HepG2 (cell line): ENCODE measurements around the gene SRGAP3. TPM values are rescaled to one million over a fixed set of nuclear protein-coding genes. Genes with fewer than 3 reads are reported as not detected.

Source experiments
- ATAC-seq: fragments of 200-7000 bp; cut with Tn5 transposase; 3 replicates; pipeline ENCODE4 v1.9.1; 2020; ENCODE audit warnings: mild to moderate bottlenecking, moderate library complexity
- BruUV-seq: library from RNA; stranded (reverse); fragments of 400-500 nt; replicated peaks from 2 replicates; lab custom pipeline; 2021; lab: Mats Ljungman, UMichigan
- CTCF ChIA-PET: fragments of 300-600 bp; formaldehyde crosslinking; extraction: SDS; loops from one replicate; lab custom pipeline; 2021; ENCODE audit warnings: low total read pairs, inconsistent platforms, low intra/inter-chr PET ratio; lab: Yijun Ruan, JAX
- POLR2A ChIA-PET: fragments of 350-600 bp; sonication (Branson Sonifier 250); formaldehyde crosslinking; loops from one replicate; lab custom pipeline; 2020; ENCODE audit warnings: antibody characterized with exemption, inconsistent platforms; lab: Yijun Ruan, JAX
- DNase-seq: peaks from one replicate; pipeline ENCODE4 v3.0.0-alpha.2; 2015; ENCODE audit warnings: low spot score
- FAIRE-seq: peaks from 3 replicates; lab custom pipeline; 2011; peaks lifted over from hg19 to GRCh38; lab: Jason Lieb, UNC
- H2AFZ ChIP-seq: one replicate; pipeline ENCODE4 v1.6.1; 2011; ENCODE audit warnings: low read length, inconsistent platforms
- H3K27ac ChIP-seq: fragments of 300-600 bp; 3 replicates; pipeline ENCODE4 v1.8.0; 2011; ENCODE audit warnings: mixed run types, mild to moderate bottlenecking, mixed read lengths, low read length, inconsistent platforms; ENCODE audit not compliant: insufficient read depth; ENCODE audit errors: extremely low read length
- H3K27me3 ChIP-seq, 2 experiments: fragments of 200-600 bp in 1 of 2; 2 replicates in 1 of 2; 3 replicates in 1 of 2; pipeline versions ENCODE4 v1.6.0 to v1.8.0; 2011; ENCODE audit warnings: low read length in 2 of 2, mild to moderate bottlenecking in 2 of 2, moderate library complexity in 2 of 2, inconsistent platforms in 1 of 2; ENCODE audit not compliant: insufficient read depth in 2 of 2, control insufficient read depth in 1 of 2
- H3K36me3 ChIP-seq, 2 experiments: fragments of 200-600 bp in 1 of 2; replicated peaks in 1 of 2; 2 replicates in 1 of 2; 3 replicates in 1 of 2; pipeline versions ENCODE4 v1.5.1 to v1.8.0; 2011; ENCODE audit warnings: low read length in 2 of 2, inconsistent platforms in 1 of 2; ENCODE audit not compliant: insufficient read depth in 2 of 2, control insufficient read depth in 1 of 2
- H3K4me1 ChIP-seq: 2 replicates; pipeline ENCODE4 v1.5.1; 2012; ENCODE audit warnings: low read length, inconsistent platforms; ENCODE audit not compliant: insufficient read depth
- H3K4me2 ChIP-seq: 2 replicates; pipeline ENCODE4 v1.6.0; 2011; ENCODE audit warnings: low read depth, low read length, inconsistent platforms
- H3K4me3 ChIP-seq, 3 experiments: fragments of 200-600 bp in 1 of 3; sonication (generic), shearing (Covaris generic) in 1 of 3; replicated peaks in 1 of 3; 2 replicates each; pipeline ENCODE4 v1.5.1; 2011 to 2016; ENCODE audit warnings: low read length in 3 of 3, inconsistent platforms in 2 of 3, low read depth in 2 of 3, mild to moderate bottlenecking in 2 of 3, control low read depth in 1 of 3, mixed read lengths in 1 of 3; ENCODE audit not compliant: insufficient read depth in 1 of 3
- H3K79me2 ChIP-seq: one replicate; pipeline ENCODE4 v1.6.1; 2011; ENCODE audit warnings: low read length, inconsistent platforms; ENCODE audit not compliant: insufficient read depth
- H3K9ac ChIP-seq: 2 replicates; pipeline ENCODE4 v1.6.0; 2011; ENCODE audit warnings: mild to moderate bottlenecking, low read depth, low read length, inconsistent platforms; ENCODE audit not compliant: insufficient read depth
- H3K9me3 ChIP-seq: 2 replicates; pipeline ENCODE4 v1.5.1; 2012; ENCODE audit warnings: mild to moderate bottlenecking, low read length
- H4K20me1 ChIP-seq: 2 replicates; pipeline ENCODE4 v1.6.0; 2011; ENCODE audit warnings: inconsistent platforms, mild to moderate bottlenecking, low read length, moderate library complexity; ENCODE audit not compliant: insufficient read depth
- ATF7 ChIP-seq, 2 experiments: fragments of 450-650 bp in 1 of 2; sonication (generic) in 1 of 2; formaldehyde crosslinking in 1 of 2; IDR thresholded peaks; 2 replicates each; pipeline versions ENCODE4 v1.4.0 to v1.6.1; 2016 to 2020; ENCODE audit warnings: antibody characterized with exemption in 1 of 2, mild to moderate bottlenecking in 1 of 2, missing genetic modification reagents in 1 of 2
- CHCHD3 ChIP-seq: sonication (generic); formaldehyde crosslinking; IDR thresholded peaks from 2 replicates; pipeline ENCODE4 v1.8.0; 2022; ENCODE audit warnings: mild to moderate bottlenecking, missing genetic modification reagents, moderate library complexity
- E2F2 ChIP-seq: sonication (generic); formaldehyde crosslinking; IDR thresholded peaks from 2 replicates; pipeline ENCODE4 v1.4.0; 2020; ENCODE audit warnings: missing genetic modification reagents, borderline replicate concordance
- GFI1 ChIP-seq: sonication (generic); formaldehyde crosslinking; IDR thresholded peaks from 2 replicates; pipeline ENCODE4 v1.5.0; 2020; ENCODE audit warnings: missing genetic modification reagents, mild to moderate bottlenecking, borderline replicate concordance
- KDM5A ChIP-seq: fragments of 200-600 bp; sonication (generic); IDR thresholded peaks from 2 replicates; pipeline ENCODE4 v1.7.0; 2018; ENCODE audit warnings: antibody characterized with exemption, mild to moderate bottlenecking, low read length, borderline replicate concordance
- KLF11 ChIP-seq: IDR thresholded peaks from 2 replicates; pipeline ENCODE4 v1.6.1; 2016; ENCODE audit warnings: missing compliant biosample characterization
- ZMAT5 ChIP-seq: sonication (generic); formaldehyde crosslinking; IDR thresholded peaks from 2 replicates; pipeline ENCODE4 v1.5.0; 2020; ENCODE audit warnings: mild to moderate bottlenecking, low read depth, missing genetic modification reagents, borderline replicate concordance
- ZNF12 ChIP-seq: sonication (generic); formaldehyde crosslinking; IDR thresholded peaks from 2 replicates; pipeline ENCODE4 v1.5.0; 2020; ENCODE audit warnings: missing genetic modification reagents
- ZNF138 ChIP-seq: sonication (generic); formaldehyde crosslinking; IDR thresholded peaks from 2 replicates; pipeline ENCODE4 v1.5.0; 2020; ENCODE audit warnings: mild to moderate bottlenecking, low read depth, missing genetic modification reagents
- ZNF414 ChIP-seq: sonication (generic); formaldehyde crosslinking; IDR thresholded peaks from 2 replicates; pipeline ENCODE4 v1.5.0; 2020; ENCODE audit warnings: missing genetic modification reagents
- ZNF839 ChIP-seq: sonication (generic); formaldehyde crosslinking; IDR thresholded peaks from 2 replicates; pipeline ENCODE4 v1.4.0; 2020; ENCODE audit warnings: missing genetic modification reagents, mild to moderate bottlenecking, borderline replicate concordance
- ZSCAN22 ChIP-seq: sonication (generic); formaldehyde crosslinking; IDR thresholded peaks from 2 replicates; pipeline ENCODE4 v1.4.0; 2020; ENCODE audit warnings: mild to moderate bottlenecking, missing genetic modification reagents
- ZXDC ChIP-seq: sonication (generic); formaldehyde crosslinking; IDR thresholded peaks from 2 replicates; pipeline ENCODE4 v1.5.0; 2020; ENCODE audit warnings: mild to moderate bottlenecking, missing genetic modification reagents
- WGBS: methylation state at CpG from one replicate; pipeline ENCODE4 v1.1.6; 2017; ENCODE audit warnings: low lambda C conversion rate; 5-methylcytosine and 5-hydroxymethylcytosine counted together
- in situ Hi-C: cut with HindIII; loops from 2 replicates; pipeline ENCODE4 v1.10.0; 2017; ENCODE audit warnings: low pct_unique_long_range_greater_than_20kb; ENCODE audit not compliant: extremely low pct_ligation_motif_present
- intact Hi-C: fragments of 100-400 bp; cut with micrococcal nuclease; formaldehyde crosslinking; loops from one replicate; pipeline ENCODE4 v1.10.0; 2022; ENCODE audit not compliant: unreplicated experiment
- polyA plus RNA-seq, 8 experiments: library from polyadenylated mRNA; depleted of rRNA in 3 of 8; stranded (reverse) in 7 of 8; unstranded in 1 of 8; fragments of >200 nt; fragmentation: Illumina TruSeq in 4 of 8; extraction: Trizol in 4 of 8; gene quantifications; 2 replicates each; pipeline versions ENCODE4 v1.2.1 to v1.2.3, GENCODE V29; 2011 to 2016; ENCODE audit warnings: low read depth in 4 of 8, missing spikeins in 1 of 8, mixed read lengths in 1 of 8; ENCODE audit not compliant: insufficient read depth in 1 of 8
- total RNA-seq, 5 experiments: library from RNA; depleted of rRNA; stranded (reverse); fragments of >200 nt; fragmentation: Illumina TruSeq; extraction: Trizol; gene quantifications; 2 replicates each; pipeline ENCODE4 v1.2.3, GENCODE V29; 2016; ENCODE audit warnings: low read depth in 1 of 5

SRGAP3 gene
- total and polyA plus RNA-seq, 2 of the 13 experiments (the other 11 are each of a cell fraction or from before 2014, with no cell fraction given) = 1.2 to 1.4 TPM

- H2AFZ ChIP-seq = no peak overlapping the region
- H3K27ac ChIP-seq = no peak overlapping the region
- TF ChIP-seq GFI1 (no peak), E2F2 (CRISPR knock-in tag) (no peak), ATF7 (IDR thresholded peaks at IDR 0.05) (no peak), ATF7 (CRISPR knock-in tag; IDR thresholded peaks at IDR 0.05) (no peak), ZNF138 (CRISPR knock-in tag) (no peak), KDM5A (no peak), ZNF839 (CRISPR knock-in tag) (no peak), CHCHD3 (no peak), ZNF414 (CRISPR knock-in tag) (no peak), KLF11 (CRISPR knock-in tag) (no peak), ZMAT5 (no peak), ZXDC (no peak), ZSCAN22 (CRISPR knock-in tag) (no peak), ZNF12 (CRISPR knock-in tag) (no peak)
- no peak for FAIRE-seq
- no peaks in the 10 kb centered on the region for H3K9me3 ChIP-seq
- no peak overlapping the region for H3K4me2 ChIP-seq
- DNase-seq = no peak
- H3K79me2 ChIP-seq = no peaks in the 10 kb centered on the region
- no peaks in the 10 kb centered on the region for H3K27me3 ChIP-seq
- H3K4me1 ChIP-seq = no peaks in the 10 kb centered on the region
- H3K36me3 ChIP-seq = peaks cover 0 to 15% of the 10 kb centered on the region in 2 experiments; a peak in 2 of 5 replicates
- BruUV-seq = no TSS peak
- 97% methylated on average over 2 of the region's 2 CpGs for WGBS
- no peak for ATAC-seq
- intact Hi-C loops (no loop called here), in situ Hi-C loops (no loop called here)
- CTCF ChIA-PET = no interaction called here
- no peaks in the 10 kb centered on the region for H4K20me1 ChIP-seq
- no peak overlapping the region for H3K4me3 ChIP-seq
- H3K9ac ChIP-seq = no peak overlapping the region
- POLR2A ChIA-PET = no interaction called here
These were observed 316.9 kb downstream of the SRGAP3 start for GRCh38 chr3:8932507-8932906.
